Measurements from ENCODE around the gene ITGA3.

The ITGA3 gene

GRCh38 chr17:50137042-50137441 lies 81.1 kb downstream of the ITGA3 start:
- no peak for DNase-seq (ENCODE audit: low read depth)
- TF ChIP-seq CTCF (IDR thresholded peaks at IDR 0.05; ENCODE audit: insufficient read depth, low read depth, low read length, missing control alignments), result no peak
- no peak overlapping the region for H3K4me3 ChIP-seq (ENCODE audit: low read length)

GRCh38 chr17:50139185-50139783 lies 83.4 kb downstream of the ITGA3 start:
- TF ChIP-seq CTCF (IDR thresholded peaks at IDR 0.05; ENCODE audit: insufficient read depth, low read depth, low read length, missing control alignments), result no peak
- DNase-seq (ENCODE audit: low read depth), result no peak
- no peak overlapping the region for H3K4me3 ChIP-seq (ENCODE audit: low read length)
